ENCODE data around the gene KLHL11.
"Not testable (repeated sequence)": the region's sequence is repeated elsewhere in the genome, so short reads cannot be mapped to it uniquely, and the experiment has no call there.

The KLHL11 gene

DNA sequence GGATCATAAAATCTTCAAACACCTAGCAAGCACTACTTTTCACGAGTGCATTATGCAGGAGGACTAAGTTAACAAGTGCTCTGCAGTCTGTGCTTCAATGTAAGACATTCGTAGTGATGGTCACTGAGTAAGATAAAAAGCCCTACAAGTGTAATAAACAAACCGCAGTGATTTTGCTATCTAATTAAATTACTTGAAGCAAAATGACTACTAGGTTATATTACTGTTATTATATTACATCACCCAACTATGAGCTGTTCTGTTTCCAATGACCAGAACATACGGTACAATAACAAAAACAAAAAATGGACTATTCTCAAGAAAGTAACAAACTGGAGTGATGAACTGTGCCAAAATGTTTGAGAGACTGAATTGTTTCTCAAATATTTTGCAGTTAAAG is 16.4 kb downstream of the KLHL11 start:
- peak; percentile 48; the same call in 2 of the 3 replicates for ATAC-seq
- TF ChIP-seq, protein P1, sequence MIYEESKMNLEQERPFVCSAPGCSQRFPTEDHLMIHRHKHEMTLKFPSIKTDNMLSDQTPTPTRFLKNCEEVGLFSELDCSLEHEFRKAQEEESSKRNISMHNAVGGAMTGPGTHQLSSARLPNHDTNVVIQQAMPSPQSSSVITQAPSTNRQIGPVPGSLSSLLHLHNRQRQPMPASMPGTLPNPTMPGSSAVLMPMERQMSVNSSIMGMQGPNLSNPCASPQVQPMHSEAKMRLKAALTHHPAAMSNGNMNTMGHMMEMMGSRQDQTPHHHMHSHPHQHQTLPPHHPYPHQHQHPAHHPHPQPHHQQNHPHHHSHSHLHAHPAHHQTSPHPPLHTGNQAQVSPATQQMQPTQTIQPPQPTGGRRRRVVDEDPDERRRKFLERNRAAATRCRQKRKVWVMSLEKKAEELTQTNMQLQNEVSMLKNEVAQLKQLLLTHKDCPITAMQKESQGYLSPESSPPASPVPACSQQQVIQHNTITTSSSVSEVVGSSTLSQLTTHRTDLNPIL (CRISPR knock-in tag; IDR thresholded peaks at IDR 0.05; ENCODE audit: low read depth) = no peak
- no peak for TF ChIP-seq BACH2 (CRISPR knock-in tag; IDR thresholded peaks at IDR 0.05; ENCODE audit: borderline replicate concordance)
- no peak for TF ChIP-seq ZFP30 (CRISPR knock-in tag; IDR thresholded peaks at IDR 0.05)
- no peak for TF ChIP-seq TCF4 (CRISPR knock-in tag; IDR thresholded peaks at IDR 0.05; ENCODE audit: borderline replicate concordance)
- no peak for TF ChIP-seq OSR1 (CRISPR knock-in tag; IDR thresholded peaks at IDR 0.05)
- no peak for TF ChIP-seq CSDC2 (CRISPR knock-in tag; IDR thresholded peaks at IDR 0.05)

- TF ChIP-seq ZFP3 (CRISPR knock-in tag; IDR thresholded peaks at IDR 0.05) (no peak), ZNF565 (CRISPR knock-in tag; conservative IDR thresholded peaks at IDR 0.05; ENCODE audit: low read depth) (no peak), SNAI2 (CRISPR knock-in tag; IDR thresholded peaks at IDR 0.05) (no peak), OSR1 (CRISPR knock-in tag; IDR thresholded peaks at IDR 0.05) (no peak), PPARA (CRISPR knock-in tag; IDR thresholded peaks at IDR 0.05; ENCODE audit: borderline replicate concordance) (no peak), ARNTL (CRISPR knock-in tag; IDR thresholded peaks at IDR 0.05; ENCODE audit: borderline replicate concordance, low read depth) (no peak), ZFP30 (CRISPR knock-in tag; IDR thresholded peaks at IDR 0.05) (no peak), TCF4 (CRISPR knock-in tag; IDR thresholded peaks at IDR 0.05; ENCODE audit: borderline replicate concordance) (no peak), ZNF70 (CRISPR knock-in tag; IDR thresholded peaks at IDR 0.05) (no peak), ZNF8 (CRISPR knock-in tag; IDR thresholded peaks at IDR 0.05) (no peak), POU6F1 (CRISPR knock-in tag; IDR thresholded peaks at IDR 0.05; ENCODE audit: borderline replicate concordance, low read depth) (no peak)
- TF ChIP-seq, protein P2, sequence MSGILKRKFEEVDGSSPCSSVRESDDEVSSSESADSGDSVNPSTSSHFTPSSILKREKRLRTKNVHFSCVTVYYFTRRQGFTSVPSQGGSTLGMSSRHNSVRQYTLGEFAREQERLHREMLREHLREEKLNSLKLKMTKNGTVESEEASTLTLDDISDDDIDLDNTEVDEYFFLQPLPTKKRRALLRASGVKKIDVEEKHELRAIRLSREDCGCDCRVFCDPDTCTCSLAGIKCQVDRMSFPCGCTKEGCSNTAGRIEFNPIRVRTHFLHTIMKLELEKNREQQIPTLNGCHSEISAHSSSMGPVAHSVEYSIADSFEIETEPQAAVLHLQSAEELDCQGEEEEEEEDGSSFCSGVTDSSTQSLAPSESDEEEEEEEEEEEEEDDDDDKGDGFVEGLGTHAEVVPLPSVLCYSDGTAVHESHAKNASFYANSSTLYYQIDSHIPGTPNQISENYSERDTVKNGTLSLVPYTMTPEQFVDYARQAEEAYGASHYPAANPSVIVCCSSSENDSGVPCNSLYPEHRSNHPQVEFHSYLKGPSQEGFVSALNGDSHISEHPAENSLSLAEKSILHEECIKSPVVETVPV (CRISPR knock-in tag; IDR thresholded peaks at IDR 0.05) = no peak
- TF ChIP-seq, protein P3, sequence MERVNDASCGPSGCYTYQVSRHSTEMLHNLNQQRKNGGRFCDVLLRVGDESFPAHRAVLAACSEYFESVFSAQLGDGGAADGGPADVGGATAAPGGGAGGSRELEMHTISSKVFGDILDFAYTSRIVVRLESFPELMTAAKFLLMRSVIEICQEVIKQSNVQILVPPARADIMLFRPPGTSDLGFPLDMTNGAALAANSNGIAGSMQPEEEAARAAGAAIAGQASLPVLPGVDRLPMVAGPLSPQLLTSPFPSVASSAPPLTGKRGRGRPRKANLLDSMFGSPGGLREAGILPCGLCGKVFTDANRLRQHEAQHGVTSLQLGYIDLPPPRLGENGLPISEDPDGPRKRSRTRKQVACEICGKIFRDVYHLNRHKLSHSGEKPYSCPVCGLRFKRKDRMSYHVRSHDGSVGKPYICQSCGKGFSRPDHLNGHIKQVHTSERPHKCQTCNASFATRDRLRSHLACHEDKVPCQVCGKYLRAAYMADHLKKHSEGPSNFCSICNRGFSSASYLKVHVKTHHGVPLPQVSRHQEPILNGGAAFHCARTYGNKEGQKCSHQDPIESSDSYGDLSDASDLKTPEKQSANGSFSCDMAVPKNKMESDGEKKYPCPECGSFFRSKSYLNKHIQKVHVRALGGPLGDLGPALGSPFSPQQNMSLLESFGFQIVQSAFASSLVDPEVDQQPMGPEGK (CRISPR knock-in tag; IDR thresholded peaks at IDR 0.05; ENCODE audit: borderline replicate concordance) = no peak
- no peak for ATAC-seq
These were observed 20.3 kb downstream of the KLHL11 start for GRCh38 chr17:41844971-41845370.

- ATAC-seq = not testable (repeated sequence)
These were observed 24.4 kb downstream of the KLHL11 start for GRCh38 chr17:41840781-41841180.

DNA sequence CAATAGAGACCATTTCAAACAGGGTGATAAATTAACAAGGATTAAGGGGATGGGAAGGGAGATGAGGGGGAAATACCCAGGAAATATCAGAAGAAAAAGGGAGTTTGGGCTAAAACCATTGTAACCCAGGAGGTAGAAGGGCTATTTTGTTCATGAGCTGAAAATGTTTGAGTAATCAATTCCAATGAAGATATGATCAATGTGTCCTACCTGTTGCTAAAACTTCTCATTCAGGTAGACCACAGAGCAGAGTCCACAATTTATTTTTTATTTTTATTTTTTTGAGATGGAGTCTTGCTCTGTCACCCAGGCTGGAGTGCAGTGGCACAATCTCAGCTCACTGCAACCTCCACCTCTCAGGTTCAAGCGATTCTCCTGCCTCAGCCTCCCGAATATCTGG is 25.8 kb downstream of the KLHL11 start:
- ATAC-seq = not testable (repeated sequence)

DNA sequence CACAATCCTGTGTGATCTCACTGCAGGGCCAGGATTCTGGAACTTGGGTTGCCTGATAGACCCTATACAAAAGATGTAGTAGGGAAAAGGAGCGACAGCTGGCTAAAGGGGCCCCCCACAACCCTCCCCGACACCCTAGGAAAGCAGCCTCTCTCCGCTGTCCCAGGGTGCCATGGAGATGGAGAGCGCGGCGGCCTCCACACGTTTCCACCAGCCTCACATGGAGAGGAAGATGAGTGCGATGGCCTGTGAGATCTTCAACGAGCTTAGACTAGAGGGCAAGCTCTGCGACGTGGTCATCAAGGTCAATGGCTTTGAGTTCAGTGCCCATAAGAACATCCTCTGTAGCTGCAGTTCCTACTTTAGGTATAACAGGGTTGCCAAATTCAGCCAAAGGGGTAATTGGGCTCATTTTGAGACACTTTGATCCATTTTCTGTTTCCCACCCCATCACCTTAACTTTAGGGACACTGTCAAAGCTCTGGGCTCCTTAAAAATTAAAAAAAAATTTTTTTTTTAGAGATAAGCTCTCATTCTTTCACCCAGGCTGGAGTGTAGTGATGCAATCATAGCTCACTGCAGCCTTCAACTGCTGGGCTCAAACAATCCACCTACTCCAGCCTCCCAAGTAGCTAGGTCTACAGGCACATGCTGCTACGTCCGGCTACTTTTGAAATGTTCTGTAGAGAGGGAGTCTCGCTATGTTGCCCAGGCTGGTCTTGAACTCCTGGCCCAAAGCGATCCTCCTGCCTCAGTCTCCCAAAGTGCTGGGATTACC is 27.3 kb downstream of the KLHL11 start, which contains the start of gene KLHL10:
Gene KLHL10 (plus strand): TSS at position 65 of the 778 bp plus-strand sequence. CDS start 108 bp downstream, at position 173.
- TF ChIP-seq CSDC2 (CRISPR knock-in tag; IDR thresholded peaks at IDR 0.05) = no peak
- TF ChIP-seq OSR1 (CRISPR knock-in tag; IDR thresholded peaks at IDR 0.05) = no peak
- no peak for TF ChIP-seq TOX (CRISPR knock-in tag; IDR thresholded peaks at IDR 0.05; ENCODE audit: borderline replicate concordance)
- no peak for TF ChIP-seq ZC3H10 (CRISPR knock-in tag; IDR thresholded peaks at IDR 0.05)
- TF ChIP-seq PPARA (CRISPR knock-in tag; IDR thresholded peaks at IDR 0.05; ENCODE audit: borderline replicate concordance) = no peak
- TF ChIP-seq TCF4 (CRISPR knock-in tag; IDR thresholded peaks at IDR 0.05; ENCODE audit: borderline replicate concordance) = no peak
- no peak for TF ChIP-seq ZNF8 (CRISPR knock-in tag; IDR thresholded peaks at IDR 0.05)
- no peak for ATAC-seq
